NCI-H1930 (cell line): ENCODE measurements around the gene SLC35D3.
"Not testable (repeated sequence)": the region's sequence is repeated elsewhere in the genome, so short reads cannot be mapped to it uniquely, and the experiment has no call there.

Experiments
- DNase-seq, 2 experiments: peaks; one replicate each; lab custom pipeline; 2025; lab: John Stamatoyannopoulos, UW

SLC35D3 gene

DNA sequence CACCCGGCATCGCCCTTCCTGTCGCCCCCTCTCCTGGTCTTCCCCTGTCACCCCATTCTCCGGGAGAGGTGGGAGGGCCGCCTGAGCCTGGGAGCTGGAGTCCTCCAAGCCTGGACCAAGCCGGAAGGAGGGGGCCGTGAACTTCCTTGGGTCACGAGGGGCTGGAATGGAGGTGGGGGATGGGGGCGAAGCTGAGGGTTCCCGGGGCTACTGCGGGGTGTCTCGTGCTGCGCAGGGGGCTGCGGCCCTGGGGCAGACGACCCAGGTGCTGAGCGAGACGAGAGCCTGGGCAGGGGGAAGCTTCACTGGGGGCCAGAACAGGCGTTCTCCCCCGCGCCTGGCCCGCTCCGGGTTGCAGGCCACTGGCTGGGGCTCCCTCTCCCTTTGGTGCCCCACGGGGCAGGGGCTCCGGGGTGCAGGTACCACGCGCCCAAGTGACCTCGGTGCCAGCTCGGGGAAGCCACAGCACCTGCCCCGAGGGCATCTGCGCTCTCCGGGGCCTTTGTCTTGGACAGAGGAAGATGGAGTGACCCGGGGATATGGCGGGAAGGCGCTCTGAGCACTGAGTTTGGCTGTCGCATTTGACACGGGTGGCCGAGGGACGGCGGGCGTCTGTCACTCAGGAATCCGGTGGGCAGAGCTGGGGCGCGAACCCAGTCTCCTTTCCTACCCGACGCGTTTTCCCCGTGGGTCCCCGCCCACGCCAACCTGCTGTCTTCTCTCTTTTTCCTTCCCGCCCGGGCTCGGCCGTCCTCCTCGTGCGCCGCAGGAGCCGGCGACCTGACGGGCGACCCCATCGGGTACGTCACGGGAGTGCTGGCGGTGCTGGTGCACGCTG, 1.2 kb downstream of the SLC35D3 start:
- DNase-seq, result no peak

- DNase-seq, result no peak
Observed at GRCh38 chr6:136923954-136924673, 2.0 kb downstream of the SLC35D3 start.

DNA sequence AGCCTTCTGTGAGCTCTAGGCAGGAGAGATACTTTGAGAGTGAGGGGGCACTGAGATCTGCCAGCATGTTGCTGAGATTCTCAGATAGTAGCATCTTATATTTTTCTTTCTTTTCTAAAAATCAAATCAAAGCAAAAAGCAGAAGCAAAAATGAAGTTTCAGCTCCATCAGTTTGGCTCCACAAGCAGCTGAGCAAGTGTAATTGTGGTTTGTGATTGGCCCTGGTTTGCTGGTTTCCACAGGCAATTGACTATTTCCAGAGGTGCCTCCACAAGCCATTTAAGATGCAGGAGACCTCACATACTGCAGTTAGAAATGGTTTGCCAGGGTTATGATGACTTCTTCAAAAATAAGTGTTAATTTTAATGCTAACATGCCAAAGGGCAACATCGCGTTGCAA, 4.3 kb downstream of the SLC35D3 start:
- no peak for DNase-seq

GRCh38 chr6:136927292-136927691, 5.2 kb downstream of the SLC35D3 start:
- DNase-seq, result peak in 1 of 2 experiments; percentile 24

GRCh38 chr6:136930528-136930927, 8.4 kb downstream of the SLC35D3 start:
- DNase-seq, result no peak

- DNase-seq, result no peak
Observed at GRCh38 chr6:136932599-136932998, 10.5 kb downstream of the SLC35D3 start.

DNA sequence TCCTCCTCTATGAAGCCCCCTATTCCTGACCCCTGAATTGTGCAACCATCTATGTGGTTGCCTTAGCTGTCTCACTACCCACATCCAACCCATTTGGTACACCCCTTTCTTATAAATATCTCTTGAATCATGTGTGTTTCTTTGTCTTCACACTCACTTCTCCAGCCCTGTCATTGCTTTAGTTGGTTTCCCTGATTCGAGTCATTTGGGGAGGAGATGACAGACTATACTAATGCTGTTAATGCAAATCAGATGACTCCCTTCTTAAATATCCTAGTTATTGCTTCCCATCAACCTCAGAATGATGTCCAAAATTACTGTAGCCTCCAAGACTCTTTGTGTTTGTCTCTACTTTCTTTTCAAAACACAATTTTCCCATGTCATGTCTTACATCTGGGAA, 23.0 kb downstream of the SLC35D3 start:
- no peak for DNase-seq

- DNase-seq, result no peak
Observed at GRCh38 chr6:136945711-136946121, 23.6 kb downstream of the SLC35D3 start.

GRCh38 chr6:136947037-136947436, 24.9 kb downstream of the SLC35D3 start:
- DNase-seq, result no peak

DNA sequence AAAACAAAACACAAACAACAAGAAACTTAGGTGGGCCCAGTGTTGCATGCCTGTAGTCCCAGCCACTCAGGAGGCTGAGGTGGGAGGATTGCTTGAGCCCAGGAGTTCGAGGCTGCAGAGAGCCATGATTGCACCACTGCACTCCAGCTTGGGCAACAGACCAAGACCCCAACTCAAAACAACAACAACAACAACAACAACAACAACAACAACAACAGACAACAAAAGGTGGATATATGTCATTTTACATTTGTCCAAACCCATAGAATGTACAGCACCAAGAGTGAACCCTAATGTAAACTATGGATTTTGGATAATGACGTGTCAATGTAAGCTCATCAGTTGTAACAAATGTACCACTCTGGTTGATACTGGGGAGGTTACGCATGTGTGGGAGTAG, 27.9 kb downstream of the SLC35D3 start:
- DNase-seq, result not testable (repeated sequence)

GRCh38 chr6:136950436-136951126, 28.5 kb downstream of the SLC35D3 start:
- DNase-seq, result no peak

DNA sequence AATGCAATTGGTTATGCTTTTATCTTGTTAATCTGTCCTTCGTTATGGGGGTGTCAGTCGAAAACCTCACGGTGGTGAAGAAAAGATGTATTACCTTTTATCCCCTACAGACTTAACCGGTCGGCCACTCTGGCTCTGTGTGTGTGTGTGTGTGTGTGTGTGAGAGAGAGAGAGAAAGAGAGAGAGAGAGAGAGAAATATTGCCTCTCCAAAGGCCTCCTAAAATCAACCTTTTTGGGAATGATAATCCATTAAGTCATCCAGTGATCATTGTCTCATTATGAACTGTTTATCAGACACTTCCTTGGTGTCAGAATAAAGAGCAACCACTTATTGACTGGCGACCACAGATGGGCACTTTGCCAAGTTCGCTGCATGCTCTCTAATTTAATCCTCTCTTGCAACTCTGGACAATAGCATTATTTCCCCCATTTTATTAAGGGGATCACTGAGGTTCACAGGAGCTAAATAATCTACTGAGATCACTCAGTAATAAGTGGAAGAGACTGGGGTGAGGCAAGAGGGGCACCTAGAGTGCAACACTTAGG, 30.7 kb downstream of the SLC35D3 start:
- DNase-seq, result no peak

- no peak for DNase-seq
Observed at GRCh38 chr6:136955123-136955522, 33.0 kb downstream of the SLC35D3 start.

- DNase-seq, result peak; percentile 53 to 75
Observed at GRCh38 chr6:136956590-136957544, 34.8 kb downstream of the SLC35D3 start.

GRCh38 chr6:136958168-136958567, 36.1 kb downstream of the SLC35D3 start:
- DNase-seq, result no peak

GRCh38 chr6:136959471-136959891, 37.4 kb downstream of the SLC35D3 start:
- DNase-seq, result peak; percentile 59 to 75

GRCh38 chr6:136959935-136960334, 37.8 kb downstream of the SLC35D3 start:
- not testable (repeated sequence) for DNase-seq

GRCh38 chr6:136960781-136961180, 38.7 kb downstream of the SLC35D3 start:
- no peak for DNase-seq

GRCh38 chr6:136961848-136962247, 39.7 kb downstream of the SLC35D3 start:
- peak in 1 of 2 experiments; percentile 36 for DNase-seq

- DNase-seq, result peak; percentile 88 to 91
Observed at GRCh38 chr6:136962661-136963060, 40.6 kb downstream of the SLC35D3 start.

GRCh38 chr6:136963259-136963658, 41.2 kb downstream of the SLC35D3 start:
- peak; percentile 78 for DNase-seq
